Measurements from ENCODE around the gene ISLR. TPM values are rescaled to one million over a fixed set of nuclear protein-coding genes. Genes with fewer than 3 reads are reported as not detected.

ISLR gene
- total RNA-seq, 1 experiment from 2014 or later = not detected

DNA sequence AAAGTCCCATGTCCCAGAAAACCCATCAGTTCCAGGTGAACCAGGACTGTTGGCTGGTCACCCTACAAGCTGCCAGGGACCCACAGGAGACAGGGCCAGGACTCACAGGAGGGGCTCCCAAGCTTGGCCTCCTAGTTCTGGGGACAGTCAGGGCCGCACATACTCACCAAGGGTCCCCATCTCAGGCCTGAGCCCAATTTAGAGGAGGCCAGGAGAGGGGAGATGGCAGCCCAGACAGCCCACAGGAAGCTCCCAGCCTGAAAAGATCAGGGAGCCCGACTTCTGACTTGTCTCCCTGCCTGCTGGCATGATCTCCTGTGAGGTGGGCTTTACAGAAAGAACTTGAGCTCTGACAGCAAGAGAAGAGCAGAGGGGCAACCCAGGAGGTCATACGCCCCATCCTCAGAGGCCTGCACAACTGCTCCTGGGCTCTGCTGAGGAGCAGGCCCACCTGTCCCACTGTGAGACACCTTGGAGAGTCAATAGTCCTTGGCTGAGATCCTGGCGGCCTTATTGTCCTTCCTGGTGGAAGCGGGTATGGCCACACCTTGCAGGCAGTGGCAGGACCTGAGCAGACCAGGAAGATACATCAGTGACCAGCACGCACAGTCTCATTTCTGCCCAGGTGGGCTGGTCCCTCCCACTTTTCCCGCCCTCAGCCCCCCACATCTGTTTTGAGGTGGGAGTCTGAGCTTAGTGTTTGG lies 2.5 kb upstream of the ISLR start:
- no peak for DNase-seq (ENCODE audit: low spot score)

DNA sequence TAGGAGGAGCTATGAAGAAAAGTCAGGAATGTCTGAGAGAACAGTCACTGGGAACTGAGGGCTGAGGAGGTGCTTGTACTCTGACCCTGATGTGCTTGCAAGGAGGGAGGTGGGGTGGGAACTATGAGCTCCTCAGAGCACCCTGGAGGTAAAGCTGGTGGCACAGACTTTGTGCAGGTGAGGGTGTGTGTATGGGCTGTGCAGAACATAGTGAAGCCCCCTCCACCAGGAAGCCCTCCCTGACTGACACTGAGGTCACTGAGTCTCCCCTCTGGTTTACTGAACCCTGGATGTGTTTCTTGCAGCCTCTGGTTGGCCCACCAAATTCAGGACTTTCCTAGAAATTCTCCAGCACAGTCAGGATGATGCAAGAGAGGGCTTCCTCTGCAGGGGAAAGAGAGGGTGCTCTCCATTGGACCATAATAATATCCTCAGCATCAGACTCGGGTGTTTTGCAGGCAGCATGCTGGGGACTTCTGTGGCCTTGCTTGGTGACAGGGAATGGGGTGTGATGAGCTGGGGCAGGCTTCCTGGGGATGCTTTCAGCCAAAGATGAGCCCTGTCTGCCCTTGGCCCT lies 1.5 kb upstream of the ISLR start:
- DNase-seq (ENCODE audit: low spot score) = no peak

DNA sequence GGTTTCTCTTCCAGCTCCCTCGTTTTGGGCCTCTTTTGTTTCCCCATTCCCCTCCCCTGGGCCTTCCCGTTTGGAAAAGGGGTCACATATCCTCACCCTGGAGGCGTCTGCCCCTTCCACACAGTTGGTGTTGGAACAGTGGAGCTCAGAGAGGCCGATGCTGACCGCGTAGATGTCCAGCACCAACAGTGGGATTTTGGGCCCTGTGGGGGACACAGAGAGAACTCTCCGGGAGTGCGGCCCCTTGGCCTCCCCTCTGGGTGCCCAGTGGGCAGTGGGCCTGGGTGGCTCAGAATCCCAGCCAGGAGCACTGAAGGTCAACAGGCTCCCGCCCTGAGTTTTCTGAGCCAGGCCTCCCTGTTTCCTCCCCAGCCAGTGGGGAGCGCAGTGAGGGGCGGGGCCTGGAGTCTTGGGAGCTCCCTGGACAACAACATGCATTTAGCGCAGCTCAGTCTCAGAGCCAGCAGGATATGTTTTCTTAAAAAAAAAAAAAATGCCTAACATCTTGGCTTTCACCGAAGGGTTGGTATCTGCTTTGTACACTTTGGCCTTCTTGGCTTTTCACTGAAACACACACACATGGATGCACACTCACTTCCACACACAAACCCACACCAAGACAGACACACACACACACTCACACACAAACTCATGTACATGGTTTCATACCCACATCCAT lies 670 bp upstream of the ISLR start:
- DNase-seq (ENCODE audit: low spot score) = no peak

DNA sequence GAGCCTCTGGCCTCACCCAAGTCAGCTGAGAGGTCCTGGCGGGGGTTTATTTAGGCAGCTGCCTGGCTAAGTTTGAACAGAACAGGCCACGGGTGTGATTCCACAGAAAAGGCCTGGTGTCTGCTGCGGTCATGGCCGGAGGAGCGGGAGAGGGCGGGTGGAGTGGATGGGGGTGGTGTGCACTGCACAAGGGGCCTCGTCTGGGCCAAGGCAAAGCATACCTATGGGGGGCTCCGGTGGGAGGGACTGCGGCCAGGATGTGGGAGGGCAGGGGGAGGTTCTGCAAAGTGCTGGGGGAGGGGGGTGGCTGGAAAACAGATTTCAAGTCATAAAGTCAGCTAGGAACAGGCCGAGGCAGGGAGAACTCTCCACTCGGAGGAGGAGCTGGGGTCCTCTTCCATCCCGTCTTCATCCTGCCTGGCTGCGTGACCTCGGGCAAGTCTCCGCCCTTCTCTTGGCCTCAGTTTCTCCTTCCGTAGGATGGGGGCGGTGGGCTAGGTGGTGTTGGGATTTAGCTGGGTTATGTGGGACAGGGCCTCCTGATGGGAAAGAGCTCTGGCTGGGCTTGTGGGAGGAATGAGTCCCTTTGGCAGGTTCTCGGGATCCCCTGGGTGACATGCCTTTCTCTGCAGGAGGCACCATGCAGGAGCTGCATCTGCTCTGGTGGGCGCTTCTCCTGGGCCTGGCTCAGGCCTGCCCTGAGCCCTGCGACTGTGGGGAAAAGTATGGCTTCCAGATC lies 878 bp downstream of the ISLR start:
- DNase-seq (ENCODE audit: low spot score) = no peak

DNA sequence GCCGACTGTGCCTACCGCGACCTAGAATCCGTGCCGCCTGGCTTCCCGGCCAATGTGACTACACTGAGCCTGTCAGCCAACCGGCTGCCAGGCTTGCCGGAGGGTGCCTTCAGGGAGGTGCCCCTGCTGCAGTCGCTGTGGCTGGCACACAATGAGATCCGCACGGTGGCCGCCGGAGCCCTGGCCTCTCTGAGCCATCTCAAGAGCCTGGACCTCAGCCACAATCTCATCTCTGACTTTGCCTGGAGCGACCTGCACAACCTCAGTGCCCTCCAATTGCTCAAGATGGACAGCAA lies 1.4 kb downstream of the ISLR start:
- no peak for DNase-seq (ENCODE audit: low spot score)

DNA sequence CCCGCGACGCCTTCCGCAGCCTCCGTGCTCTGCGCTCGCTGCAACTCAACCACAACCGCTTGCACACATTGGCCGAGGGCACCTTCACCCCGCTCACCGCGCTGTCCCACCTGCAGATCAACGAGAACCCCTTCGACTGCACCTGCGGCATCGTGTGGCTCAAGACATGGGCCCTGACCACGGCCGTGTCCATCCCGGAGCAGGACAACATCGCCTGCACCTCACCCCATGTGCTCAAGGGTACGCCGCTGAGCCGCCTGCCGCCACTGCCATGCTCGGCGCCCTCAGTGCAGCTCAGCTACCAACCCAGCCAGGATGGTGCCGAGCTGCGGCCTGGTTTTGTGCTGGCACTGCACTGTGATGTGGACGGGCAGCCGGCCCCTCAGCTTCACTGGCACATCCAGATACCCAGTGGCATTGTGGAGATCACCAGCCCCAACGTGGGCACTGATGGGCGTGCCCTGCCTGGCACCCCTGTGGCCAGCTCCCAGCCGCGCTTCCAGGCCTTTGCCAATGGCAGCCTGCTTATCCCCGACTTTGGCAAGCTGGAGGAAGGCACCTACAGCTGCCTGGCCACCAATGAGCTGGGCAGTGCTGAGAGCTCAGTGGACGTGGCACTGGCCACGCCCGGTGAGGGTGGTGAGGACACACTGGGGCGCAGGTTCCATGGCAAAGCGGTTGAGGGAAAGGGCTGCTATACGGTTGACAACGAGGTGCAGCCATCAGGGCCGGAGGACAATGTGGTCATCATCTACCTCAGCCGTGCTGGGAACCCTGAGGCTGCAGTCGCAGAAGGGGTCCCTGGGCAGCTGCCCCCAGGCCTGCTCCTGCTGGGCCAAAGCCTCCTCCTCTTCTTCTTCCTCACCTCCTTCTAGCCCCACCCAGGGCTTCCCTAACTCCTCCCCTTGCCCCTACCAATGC lies 2.0 kb downstream of the ISLR start:
- no peak for DNase-seq (ENCODE audit: low spot score)

DNA sequence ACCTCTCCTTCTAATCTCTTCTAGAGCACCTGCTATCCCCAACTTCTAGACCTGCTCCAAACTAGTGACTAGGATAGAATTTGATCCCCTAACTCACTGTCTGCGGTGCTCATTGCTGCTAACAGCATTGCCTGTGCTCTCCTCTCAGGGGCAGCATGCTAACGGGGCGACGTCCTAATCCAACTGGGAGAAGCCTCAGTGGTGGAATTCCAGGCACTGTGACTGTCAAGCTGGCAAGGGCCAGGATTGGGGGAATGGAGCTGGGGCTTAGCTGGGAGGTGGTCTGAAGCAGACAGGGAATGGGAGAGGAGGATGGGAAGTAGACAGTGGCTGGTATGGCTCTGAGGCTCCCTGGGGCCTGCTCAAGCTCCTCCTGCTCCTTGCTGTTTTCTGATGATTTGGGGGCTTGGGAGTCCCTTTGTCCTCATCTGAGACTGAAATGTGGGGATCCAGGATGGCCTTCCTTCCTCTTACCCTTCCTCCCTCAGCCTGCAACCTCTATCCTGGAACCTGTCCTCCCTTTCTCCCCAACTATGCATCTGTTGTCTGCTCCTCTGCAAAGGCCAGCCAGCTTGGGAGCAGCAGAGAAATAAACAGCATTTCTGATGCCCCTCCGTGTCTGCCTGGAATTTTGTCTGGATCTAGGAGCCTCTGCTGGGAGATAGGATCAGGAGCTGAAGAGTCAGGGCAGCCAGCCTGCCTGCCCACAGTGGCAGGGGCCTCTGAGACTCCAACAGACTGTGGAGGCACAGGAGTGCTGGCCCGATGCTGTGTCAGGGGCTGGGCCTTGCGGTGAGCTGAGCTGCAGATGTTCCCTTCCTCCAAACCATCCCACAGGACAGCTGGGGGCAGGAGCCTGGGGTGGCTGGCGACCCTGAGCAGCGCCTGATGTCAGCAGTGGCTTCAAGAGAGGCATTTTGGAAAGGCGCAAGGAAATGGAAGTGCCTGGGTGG lies 3.0 kb downstream of the ISLR start:
- DNase-seq (ENCODE audit: low spot score) = no peak

DNA sequence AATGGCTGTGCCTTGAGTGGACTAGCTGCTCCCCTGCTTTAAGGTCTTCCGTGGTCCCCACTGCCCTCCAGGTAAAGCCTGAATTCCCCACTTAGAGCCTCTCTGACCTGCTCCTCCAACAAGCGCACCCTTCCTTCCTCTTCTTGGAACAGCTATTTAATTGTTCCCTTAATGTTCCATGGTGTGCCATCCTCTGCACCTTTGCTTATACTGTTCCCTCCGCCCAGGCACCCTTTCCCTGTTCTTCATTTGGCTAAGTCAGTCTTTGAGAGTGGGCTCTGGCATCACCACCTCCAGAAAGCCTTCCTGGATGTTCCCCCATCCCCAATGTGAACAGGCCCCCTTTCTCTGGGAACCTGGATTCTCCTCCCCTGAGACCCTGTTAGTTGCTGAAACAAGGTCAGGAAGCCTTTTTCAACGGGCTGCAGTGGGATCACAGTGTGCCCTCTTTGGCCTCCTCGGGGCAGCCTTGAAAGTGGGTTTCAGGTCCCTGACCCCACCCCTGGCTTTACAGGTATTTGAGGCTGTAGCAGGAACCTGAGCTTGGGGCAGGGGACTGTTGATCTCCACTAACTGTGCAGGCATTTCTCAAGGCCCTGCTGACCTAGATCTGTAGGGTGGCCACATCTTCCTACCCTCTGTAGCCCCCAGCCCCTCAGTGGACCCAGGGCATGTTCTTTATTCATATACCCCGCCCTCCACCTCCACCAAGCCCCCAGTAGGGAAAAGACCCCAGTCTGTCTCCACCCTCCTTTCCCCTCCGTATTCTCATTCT lies 5.0 kb downstream of the ISLR start:
- DNase-seq (ENCODE audit: low spot score) = no peak

DNA sequence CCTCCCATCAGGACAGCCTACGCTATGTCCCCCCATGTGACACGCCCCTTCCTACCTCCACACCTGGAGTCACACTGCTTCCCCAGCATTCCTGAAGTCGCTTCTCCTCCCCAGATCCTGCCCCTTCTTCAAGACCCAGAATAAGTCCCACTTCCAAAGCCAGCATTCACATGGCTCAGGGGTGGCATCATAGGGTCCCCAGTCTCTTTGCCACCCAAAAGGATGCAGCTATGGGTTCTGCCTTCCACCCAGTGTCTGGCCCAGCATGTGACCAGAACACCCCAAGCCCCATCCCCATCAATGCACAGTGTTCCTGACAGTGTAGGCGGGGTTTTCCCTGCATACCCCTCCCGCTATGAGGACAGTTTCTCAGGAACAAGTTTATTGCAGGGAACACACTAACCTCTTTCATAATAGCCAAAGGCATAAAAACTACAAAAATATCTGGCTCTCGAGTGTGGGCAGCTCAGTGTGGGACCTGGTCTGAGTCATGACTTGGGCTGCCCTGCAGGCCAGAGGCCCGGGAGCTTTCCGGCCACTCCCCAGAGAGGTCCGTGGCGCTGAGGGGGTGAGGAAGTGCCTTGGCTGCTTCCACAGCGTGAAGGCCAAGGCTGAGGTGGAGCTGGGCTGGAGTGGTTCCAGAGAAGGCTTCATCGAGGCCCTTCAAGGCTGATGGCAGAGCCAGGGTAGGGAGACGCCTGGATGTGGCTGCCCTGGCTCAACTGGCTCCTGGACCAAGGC lies 5.8 kb downstream of the ISLR start:
- DNase-seq (ENCODE audit: low spot score) = no peak

DNA sequence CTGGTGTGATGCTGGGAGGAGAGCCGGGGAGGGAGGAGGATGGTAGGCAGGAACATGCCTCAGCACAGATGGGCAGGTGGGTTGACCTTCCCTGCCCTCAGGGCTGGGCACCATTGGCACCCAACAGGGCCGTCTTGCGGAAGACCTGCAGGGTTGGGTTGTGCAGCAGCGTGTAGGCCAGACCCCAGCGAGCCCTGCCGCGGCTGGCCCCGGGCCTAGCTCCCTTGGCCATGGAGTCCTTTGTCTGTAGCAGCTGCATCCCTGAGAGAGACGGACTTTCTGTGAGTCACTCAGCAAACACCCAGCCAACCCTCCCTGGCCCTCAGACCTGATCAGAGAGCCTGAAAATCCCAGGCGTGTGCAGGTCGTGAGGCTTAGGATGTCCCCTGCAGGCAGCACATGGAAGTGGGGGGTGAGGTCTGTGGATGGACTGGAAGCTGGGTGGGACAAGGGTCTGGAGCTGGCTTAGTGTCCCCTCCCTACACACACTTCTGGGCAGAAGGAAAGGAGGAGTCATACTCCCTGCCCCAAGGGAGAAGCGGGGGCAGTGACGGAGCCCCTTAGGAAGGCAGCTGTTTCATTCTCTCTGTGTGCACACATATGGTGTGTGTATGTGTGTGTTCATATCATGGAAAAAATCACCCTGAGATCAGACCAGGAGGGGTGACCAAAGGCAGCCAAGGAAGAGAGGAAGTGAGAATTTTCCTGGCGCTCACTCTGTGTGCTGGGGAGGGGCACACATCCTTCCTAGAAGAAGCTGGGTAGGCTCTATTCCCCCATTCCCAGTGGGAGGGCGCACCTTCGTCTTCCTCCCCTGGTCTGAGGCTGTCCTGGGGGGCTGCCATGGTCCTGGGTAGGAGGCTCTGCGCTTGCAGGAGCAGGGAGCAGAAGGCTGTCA lies 6.7 kb downstream of the ISLR start:
- no peak for DNase-seq (ENCODE audit: low spot score)

DNA sequence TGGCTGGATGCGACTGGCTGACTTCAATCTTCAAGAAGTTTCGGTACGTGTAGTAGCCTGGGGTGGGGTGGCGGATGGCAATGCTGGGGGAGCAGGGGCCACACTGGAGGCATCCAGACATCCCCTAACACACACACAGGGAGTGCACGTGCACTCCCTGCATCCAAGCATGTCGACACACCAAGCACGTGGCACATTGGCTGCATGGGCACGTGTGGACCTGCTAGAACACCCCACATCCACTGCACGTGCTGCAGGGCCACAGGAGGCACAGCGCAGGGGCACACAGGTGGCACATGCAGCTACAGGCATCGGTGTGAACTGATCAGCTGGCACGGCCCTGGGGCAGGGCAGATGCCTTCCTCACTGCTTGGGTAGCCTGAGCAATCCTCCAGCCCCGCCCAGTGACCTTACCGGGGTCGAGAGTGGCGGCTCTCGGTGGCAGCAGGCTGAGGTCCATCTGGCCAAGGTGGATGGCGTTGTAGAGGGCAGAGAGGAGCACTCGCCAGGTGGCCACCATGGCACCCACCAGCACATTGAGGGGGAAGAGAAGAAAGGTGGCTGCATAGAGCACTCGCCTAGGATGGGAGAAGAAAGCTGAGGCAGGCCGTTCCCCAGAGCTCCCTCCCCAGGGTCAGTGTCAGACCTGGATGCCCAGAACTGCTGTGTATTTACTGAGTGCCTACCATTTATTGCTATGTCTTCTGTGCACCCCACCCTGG lies 7.5 kb downstream of the ISLR start:
- DNase-seq (ENCODE audit: low spot score) = no peak

DNA sequence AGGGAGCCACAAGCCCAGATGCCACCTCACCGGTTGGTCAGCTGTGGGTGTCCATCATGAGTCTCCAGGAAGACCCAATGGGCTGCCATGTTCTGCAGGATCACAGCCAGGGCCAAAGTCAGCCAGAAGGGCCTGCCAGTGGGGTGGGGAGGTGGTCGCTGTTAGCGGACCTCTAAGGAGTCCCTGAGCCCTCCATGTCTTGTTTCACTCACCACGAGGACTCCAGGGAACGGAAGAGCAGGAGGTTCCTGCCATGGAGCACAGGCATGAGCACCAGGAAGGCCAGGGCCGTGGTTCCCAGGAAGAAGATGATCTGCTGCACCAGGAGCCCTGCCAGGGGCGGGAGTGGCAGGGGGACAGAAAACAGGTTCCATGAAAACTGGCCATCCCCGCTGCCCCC lies 8.6 kb downstream of the ISLR start:
- DNase-seq (ENCODE audit: low spot score) = no peak

DNA sequence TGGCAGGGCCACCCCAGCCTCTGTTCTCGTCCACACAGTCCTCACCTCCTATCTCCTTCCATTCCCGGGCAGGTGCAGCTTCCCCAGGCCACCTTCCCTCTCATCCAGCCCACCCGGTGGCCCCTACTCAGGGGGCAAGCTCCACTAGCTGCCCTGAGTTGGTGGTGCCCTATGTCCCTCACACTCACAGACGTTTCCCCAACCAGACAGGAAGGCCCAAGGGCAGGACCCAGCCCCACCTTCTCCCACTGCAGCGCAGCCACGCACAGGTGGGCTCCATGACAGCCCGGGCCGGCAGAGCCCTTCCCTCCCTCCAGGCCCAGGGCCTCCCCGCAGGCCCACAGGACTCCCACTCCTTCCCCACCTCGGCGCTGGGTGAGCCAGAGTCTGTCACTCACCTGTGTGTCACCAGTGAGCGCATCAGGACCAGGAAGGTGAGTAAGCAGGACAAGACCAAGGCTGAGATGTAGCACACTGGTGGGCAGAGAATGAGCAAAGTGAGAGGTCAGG lies 11.1 kb downstream of the ISLR start:
- no peak for DNase-seq (ENCODE audit: low spot score)

DNA sequence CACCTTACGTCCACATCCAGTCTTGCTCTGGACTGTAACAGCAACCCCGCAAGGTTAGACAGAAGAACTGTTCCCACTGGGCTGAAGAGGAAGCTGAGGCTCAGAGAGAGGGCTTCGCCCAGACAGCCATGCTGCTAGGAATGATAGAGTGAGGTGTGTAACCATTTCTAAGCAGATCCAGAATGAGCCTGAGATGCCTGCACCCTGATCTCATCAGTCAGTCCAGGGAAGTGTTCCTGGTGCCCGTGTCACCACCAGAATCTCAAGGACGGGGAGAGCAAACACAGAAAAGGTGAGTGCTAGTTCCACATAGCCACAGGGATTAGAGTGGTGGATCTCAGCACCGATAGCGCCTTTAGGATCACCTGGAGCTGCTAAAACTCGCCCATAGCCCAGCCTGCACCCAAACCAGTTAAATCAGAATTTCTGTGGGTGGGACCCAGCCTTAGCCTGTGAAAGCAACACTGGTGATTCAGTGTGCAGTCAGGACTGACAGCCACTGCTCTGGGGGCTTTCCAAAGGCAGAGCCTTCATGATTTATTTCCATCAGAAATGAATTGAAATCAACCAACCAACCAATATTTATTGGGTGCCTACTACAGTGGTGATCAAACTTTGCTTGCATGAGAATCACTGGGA lies 12.3 kb downstream of the ISLR start:
- DNase-seq (ENCODE audit: low spot score) = no peak

DNA sequence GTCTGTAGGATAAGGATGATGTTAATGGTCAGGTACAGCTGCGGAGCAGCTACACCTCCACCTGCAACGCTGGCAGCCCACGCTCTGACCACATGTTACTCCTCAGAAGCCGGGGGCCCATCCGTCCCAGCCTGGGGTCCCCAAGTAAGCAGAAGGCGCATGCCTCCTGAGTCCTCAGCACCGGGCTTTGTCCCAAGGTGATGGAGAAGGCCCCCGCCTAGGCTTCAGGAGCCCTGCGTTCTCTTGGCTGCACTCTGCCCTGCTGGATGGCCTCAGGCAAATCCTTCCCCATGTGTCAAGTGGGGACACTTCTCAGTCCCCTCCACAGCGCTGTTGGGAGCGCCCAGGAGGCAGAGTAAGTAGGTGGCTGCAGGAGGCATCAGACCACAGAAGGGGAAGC lies 14.7 kb downstream of the ISLR start:
- DNase-seq (ENCODE audit: low spot score) = no peak

DNA sequence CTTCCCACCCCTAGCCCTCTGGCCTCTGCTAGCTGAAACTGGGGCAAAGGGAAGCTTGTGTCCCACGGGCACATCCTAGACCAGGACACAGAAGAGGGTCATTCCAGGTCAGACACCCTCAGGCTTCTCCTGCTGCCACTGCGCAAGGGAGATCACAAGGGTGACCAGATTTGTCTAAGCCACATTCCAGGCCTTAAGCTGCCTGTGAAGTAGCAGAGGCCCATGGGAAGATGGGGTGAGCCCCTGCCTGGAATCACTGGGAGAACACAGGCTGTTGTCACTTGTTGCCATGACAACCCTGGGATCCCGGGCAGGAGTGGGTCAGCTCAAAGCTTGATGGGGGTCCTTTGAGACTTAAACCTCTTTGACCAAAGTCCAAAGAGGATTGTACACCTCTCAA lies 18.3 kb downstream of the ISLR start:
- DNase-seq (ENCODE audit: low spot score) = no peak

Data from HT-29 (cell line).